Muscle layer of colon (tissue), 2 donors: ENCODE data around the gene TBC1D22A.

Experiments used
- H3K27ac ChIP-seq: one replicate; pipeline ENCODE4 v1.7.0; 2013; ENCODE audit warnings: low read depth, mild to moderate bottlenecking, low read length, moderate library complexity
- H3K27me3 ChIP-seq, 2 donors: one replicate each; pipeline ENCODE4 v1.7.0; 2013; ENCODE audit warnings: low read length in 2 of 2, mild to moderate bottlenecking in 2 of 2; ENCODE audit not compliant: insufficient read depth in 2 of 2, control insufficient read depth in 1 of 2
- H3K36me3 ChIP-seq: one replicate; pipeline ENCODE4 v1.7.0; 2013; ENCODE audit warnings: mild to moderate bottlenecking, low read length; ENCODE audit not compliant: insufficient read depth
- H3K4me1 ChIP-seq: one replicate; pipeline ENCODE4 v1.7.0; 2013; ENCODE audit warnings: mild to moderate bottlenecking, low read length; ENCODE audit not compliant: insufficient read depth
- H3K4me3 ChIP-seq, 2 donors: one replicate each; pipeline ENCODE4 v1.7.0; 2013; ENCODE audit warnings: low read length in 2 of 2, low read depth in 1 of 2, mild to moderate bottlenecking in 1 of 2, moderate library complexity in 1 of 2
- H3K9ac ChIP-seq: one replicate; pipeline ENCODE4 v1.7.0; 2013; ENCODE audit warnings: low read length
- H3K9me3 ChIP-seq: one replicate; pipeline ENCODE4 v1.7.0; 2013; ENCODE audit warnings: mild to moderate bottlenecking, low read length
- donor health status: abdominal sarcoma.
- donor health status: Adenocarcinoma of cecum.

TBC1D22A gene

GRCh38 chr22:46893281-46894020, 131.0 kb downstream of the TBC1D22A start:
- Histone ChIP-seq H3K36me3 (peaks cover 5% of the 10 kb centered on the region), H3K27ac (no peak overlapping the region), H3K9me3 (no peaks in the 10 kb centered on the region), H3K9ac (no peak overlapping the region), H3K4me1 (peaks cover 13% of the 10 kb centered on the region), H3K27me3 (no peaks in the 10 kb centered on the region), H3K4me3 (no peak overlapping the region)

- no peaks in the 10 kb centered on the region for H3K27me3 ChIP-seq
- H3K4me3 ChIP-seq: no peak overlapping the region
- H3K9ac ChIP-seq: no peak overlapping the region
- no peaks in the 10 kb centered on the region for H3K9me3 ChIP-seq
- peaks cover 5% of the 10 kb centered on the region for H3K36me3 ChIP-seq
- H3K4me1 ChIP-seq: peaks cover 13% of the 10 kb centered on the region
- H3K27ac ChIP-seq: no peak overlapping the region
Measured at GRCh38 chr22:46894081-46894671, 131.7 kb downstream of the TBC1D22A start.

DNA sequence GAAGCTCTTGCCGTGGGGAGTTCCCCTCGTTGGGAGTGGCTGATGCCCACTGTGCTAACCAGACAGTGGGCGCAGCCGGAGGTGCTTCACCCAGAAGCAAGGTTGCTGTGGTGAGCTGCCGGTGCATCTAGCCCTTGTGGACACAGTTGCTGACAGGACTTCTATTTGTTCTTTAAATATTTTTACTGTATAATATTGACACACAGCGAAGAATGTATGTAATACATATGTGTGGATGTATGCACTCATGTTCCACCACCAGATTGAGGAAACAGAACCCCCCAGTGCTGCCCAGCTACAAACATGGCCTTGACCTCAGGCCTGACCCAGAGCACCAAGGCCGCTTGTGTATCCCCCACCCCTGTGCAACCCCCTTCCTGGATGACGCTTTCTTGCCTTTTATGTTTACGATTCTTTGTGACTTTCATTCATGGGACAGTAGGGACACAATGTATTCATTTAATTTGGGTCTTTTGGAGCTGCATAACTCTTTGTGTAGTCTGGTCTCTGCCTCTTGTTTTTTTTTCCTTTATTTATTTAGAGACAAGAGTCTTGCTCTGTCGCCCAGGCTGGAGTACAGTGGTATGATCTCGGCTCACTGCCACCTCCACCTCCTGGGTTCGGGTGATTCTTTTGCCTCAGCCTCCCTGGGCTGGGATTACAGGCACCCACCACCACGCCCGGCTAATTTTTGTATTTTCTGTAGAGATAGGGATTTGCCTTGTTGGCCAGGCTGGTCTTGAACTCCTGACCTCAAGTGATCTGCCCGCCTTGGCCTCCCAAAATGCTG, 132.6 kb downstream of the TBC1D22A start:
- H3K9me3 ChIP-seq: no peaks in the 10 kb centered on the region
- peaks cover 13% of the 10 kb centered on the region for H3K4me1 ChIP-seq
- no peak overlapping the region for H3K4me3 ChIP-seq
- peaks cover 5% of the 10 kb centered on the region for H3K36me3 ChIP-seq
- no peak overlapping the region for H3K9ac ChIP-seq
- H3K27ac ChIP-seq: no peak overlapping the region
- no peaks in the 10 kb centered on the region for H3K27me3 ChIP-seq

DNA sequence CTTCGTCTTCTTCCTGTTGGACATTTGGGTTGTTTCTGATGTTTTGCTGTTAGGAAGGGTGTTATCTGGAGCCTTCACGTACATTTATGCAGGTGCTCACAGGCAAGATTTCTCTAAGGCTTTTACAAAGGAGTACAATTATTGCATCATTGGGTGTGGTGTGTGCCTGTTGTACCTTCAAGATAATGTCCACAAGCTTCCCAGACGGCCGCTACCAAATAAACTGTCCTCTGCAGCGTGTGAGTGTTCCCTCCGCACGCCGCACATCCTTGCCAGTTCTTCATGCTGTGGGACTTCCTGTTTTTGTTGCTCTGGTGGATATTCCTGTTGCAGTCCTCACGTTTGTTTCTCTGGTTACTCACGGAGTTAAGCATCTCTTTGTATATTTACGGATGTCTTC, 133.3 kb downstream of the TBC1D22A start:
- no peak overlapping the region for H3K4me3 ChIP-seq
- peaks cover 13% of the 10 kb centered on the region for H3K4me1 ChIP-seq
- H3K27ac ChIP-seq: no peak overlapping the region
- H3K27me3 ChIP-seq: no peaks in the 10 kb centered on the region
- H3K9ac ChIP-seq: no peak overlapping the region
- H3K36me3 ChIP-seq: peaks cover 5% of the 10 kb centered on the region
- H3K9me3 ChIP-seq: no peaks in the 10 kb centered on the region

DNA sequence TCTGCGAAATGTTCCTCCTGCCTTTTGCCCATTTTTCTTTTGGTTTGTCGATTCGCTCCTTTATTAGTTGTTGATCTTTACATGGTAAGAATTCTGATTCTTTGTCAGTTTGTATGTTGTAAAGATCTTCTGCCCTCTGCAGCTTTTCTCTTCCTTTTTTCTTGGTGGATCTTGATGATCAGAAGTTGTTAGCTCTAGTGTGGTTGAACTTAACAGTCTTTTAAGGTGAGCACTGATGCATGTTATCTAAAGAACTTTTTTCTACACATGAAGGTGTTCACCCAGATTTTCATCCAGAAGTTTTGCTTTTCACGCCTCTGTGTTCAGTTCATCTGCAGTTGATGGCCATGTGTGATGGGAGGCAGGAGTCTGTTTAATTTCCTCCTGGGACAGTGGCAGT, 133.7 kb downstream of the TBC1D22A start:
- Histone ChIP-seq H3K4me3 (no peak overlapping the region), H3K27ac (no peak overlapping the region), H3K9ac (no peak overlapping the region), H3K27me3 (no peaks in the 10 kb centered on the region), H3K4me1 (peaks cover 13% of the 10 kb centered on the region), H3K36me3 (peaks cover 5% of the 10 kb centered on the region), H3K9me3 (no peaks in the 10 kb centered on the region)

DNA sequence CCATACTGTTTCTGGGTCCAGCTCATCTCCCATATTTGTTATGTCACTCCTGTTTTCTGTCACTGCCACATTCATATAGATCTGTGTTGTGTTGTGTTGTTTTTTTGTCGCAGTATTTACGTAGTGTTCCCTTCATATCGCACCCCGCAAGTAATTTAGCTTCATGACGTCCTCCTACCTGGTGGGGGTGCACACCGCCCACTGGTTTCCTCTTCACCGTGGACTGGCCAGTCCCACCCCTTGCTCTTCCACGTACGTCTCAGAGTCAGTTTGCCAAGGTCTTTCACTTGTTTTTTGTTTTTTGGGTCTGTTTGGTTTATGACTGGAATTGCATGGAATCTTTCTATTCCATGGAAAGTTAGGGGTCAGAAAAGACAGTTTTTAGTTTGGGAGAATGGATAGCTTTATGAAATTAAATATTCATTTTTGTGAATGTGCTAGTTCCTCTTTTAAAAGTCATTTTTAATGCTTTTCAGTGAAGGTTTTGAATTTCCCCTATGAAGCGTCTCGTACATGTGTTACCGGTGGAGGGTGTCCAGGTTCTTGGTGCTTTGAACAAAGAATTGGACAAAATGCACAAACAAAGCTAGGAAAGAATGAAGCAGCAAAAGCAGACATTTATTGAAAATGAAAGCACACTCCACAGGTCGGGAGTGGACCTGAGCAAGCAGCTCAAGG, 134.3 kb downstream of the TBC1D22A start:
- H3K9ac ChIP-seq: no peak overlapping the region
- peaks cover 5% of the 10 kb centered on the region for H3K36me3 ChIP-seq

DNA sequence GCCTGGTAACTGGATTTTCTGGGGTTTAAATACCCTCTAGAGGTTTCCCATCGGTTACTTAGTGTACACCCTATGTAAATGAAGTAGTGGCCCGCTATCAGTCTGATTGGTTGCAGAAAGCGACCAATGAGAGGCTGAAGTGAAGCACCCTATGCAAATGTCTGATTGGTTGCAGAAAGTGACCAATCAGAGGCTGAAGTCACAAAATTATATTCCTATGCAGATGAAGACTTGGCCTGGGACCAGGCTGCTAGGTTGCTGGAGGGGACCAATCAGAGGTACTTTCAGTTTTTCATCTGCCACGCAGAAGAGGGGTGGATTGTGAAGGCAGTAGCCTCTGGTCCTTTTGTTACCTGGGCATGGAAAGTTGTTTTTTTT, 134.8 kb downstream of the TBC1D22A start:
- Histone ChIP-seq H3K27ac (no peak overlapping the region), H3K4me1 (peaks cover 13% of the 10 kb centered on the region), H3K4me3 (no peak overlapping the region), H3K36me3 (peaks cover 2% of the 10 kb centered on the region), H3K9ac (no peak overlapping the region), H3K27me3 (no peaks in the 10 kb centered on the region), H3K9me3 (no peaks in the 10 kb centered on the region)

More for the DNA sequence above, 134.3 kb downstream of the TBC1D22A start:
- Histone ChIP-seq H3K27ac (no peak overlapping the region), H3K9me3 (no peaks in the 10 kb centered on the region), H3K4me3 (no peak overlapping the region), H3K27me3 (no peaks in the 10 kb centered on the region), H3K4me1 (peaks cover 13% of the 10 kb centered on the region)

DNA sequence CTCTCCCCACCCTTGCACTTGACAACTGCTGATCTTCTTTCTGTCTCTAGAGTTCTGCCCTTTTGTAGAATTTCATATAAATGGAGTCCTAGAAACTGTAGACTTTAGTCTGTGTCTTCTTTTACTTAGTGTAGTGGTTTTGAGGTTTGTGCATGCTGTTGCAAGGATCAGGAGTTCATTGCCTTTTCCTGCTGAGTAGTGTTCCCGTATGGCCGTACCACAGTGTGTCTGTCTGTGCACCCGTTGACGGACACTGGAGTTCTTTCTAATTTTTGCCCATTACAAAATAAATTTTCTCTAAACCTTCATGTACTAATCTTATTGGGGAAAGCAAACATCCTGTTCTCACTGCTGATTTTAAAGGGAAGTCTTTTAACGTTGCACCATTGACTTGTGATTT, 138.1 kb downstream of the TBC1D22A start:
- no peak overlapping the region for H3K27ac ChIP-seq
- H3K4me1 ChIP-seq: no peaks in the 10 kb centered on the region
- H3K9me3 ChIP-seq: no peaks in the 10 kb centered on the region
- peaks cover 6% of the 10 kb centered on the region for H3K36me3 ChIP-seq
- H3K27me3 ChIP-seq: no peaks in the 10 kb centered on the region
- H3K9ac ChIP-seq: no peak overlapping the region
- H3K4me3 ChIP-seq: no peak overlapping the region

DNA sequence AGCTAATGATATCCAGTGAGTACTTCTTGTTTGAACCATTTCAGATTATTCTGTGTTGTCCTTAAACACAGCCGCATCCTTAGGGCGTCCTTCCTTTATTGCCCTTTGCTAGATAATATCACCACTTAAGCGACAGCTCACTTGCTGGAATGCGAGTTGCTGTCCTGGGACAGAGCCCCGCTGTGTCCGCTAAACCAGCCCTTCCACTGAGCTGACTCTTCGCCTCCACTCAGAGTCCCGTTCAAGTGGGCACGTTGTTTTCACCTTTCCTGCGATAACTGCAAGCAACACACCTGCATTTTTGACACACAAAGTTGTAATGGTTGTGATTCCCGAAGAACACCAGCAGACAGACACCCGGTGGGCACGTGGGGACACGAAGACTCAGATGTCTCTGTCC, 140.0 kb downstream of the TBC1D22A start:
- Histone ChIP-seq H3K4me3 (no peak overlapping the region), H3K9ac (no peak overlapping the region), H3K36me3 (peaks cover 7% of the 10 kb centered on the region), H3K27me3 (no peaks in the 10 kb centered on the region), H3K9me3 (no peaks in the 10 kb centered on the region), H3K27ac (no peak overlapping the region), H3K4me1 (no peaks in the 10 kb centered on the region)

DNA sequence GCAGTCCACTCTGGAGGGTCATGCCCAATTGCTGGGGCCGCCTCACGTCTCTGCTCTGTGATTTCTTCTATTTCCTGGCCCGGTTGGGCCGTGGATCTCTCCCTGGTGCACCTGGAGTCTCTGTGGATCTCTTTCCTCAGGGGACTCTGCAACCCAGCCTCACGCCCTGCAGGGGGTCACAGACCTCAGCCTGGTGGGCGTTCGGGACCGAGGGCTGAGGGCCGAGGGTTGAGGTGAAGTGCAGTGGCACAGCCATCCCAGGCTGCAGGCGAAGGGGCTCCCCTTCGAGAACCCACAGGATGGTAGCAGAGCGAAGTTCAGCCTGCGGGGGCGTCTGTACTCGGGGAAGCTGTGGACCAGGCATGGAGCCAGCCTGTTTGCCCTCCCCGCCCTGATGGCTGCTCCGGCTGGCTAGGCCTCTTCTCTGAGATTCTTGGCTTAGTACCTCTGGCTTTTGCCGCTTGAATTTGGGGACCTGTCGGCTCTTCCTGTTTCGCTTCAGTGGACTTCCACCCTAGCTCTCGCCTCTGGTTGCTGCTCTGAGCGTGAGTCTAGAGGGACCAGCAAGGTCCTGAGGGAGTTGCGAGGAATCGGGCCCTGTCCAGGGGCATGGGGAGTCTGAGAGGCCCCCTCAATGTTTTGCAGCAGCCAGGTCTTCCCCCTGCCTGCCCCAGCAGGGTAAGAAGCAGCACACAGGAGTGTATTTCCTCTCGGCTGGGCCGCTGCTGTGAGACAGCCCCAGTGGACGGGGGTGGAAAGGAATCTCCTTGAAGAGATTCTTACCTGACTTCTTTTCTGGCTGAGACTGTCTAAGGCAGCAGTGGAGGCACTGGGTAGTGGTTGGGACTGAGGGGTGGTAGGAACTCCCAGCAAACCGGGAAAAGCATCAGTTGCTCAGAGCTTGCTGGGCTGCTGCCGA, 140.8 kb downstream of the TBC1D22A start:
- no peaks in the 10 kb centered on the region for H3K9me3 ChIP-seq
- H3K4me3 ChIP-seq: no peak overlapping the region
- H3K27ac ChIP-seq: no peak overlapping the region
- no peaks in the 10 kb centered on the region for H3K4me1 ChIP-seq
- no peak overlapping the region for H3K9ac ChIP-seq
- H3K36me3 ChIP-seq: peaks cover 13% of the 10 kb centered on the region
- no peaks in the 10 kb centered on the region for H3K27me3 ChIP-seq
